ENCODE data around the gene COL12A1. TPM values are rescaled to one million over a fixed set of nuclear protein-coding genes. Genes with fewer than 3 reads are reported as not detected.
"Not testable (repeated sequence)": the region's sequence is repeated elsewhere in the genome, so short reads cannot be mapped to it uniquely, and the experiment has no call there.

The COL12A1 gene
- total RNA-seq, 1 experiment from 2014 or later = 136 TPM

GRCh38 chr6:75199889-75200288, 6.0 kb downstream of the COL12A1 start:
- Mint-ChIP-seq H3K4me1 (ENCODE audit: insufficient read depth, unreplicated experiment) (peaks cover 30% of the 10 kb centered on the region), H3K27ac (ENCODE audit: low read depth, unreplicated experiment) (no peak overlapping the region), H3K4me3 (ENCODE audit: unreplicated experiment) (no peak overlapping the region), H3K36me3 (ENCODE audit: insufficient read depth, unreplicated experiment) (no peaks in the 10 kb centered on the region), H3K27me3 (ENCODE audit: insufficient read depth, unreplicated experiment) (no peaks in the 10 kb centered on the region), H3K9me3 (ENCODE audit: unreplicated experiment) (no peaks in the 10 kb centered on the region)
- ChIA-PET CTCF (interaction anchor here (0.6 to 1.4 kb wide), 7 partner anchors 9 to 1230 kb away, joined by 3 to 10 read pairs (median 4); no protein-coding TSS in a partner anchor), POLR2A (interaction anchor here (0.6 to 1.4 kb wide), 5 partner anchors 44 to 967 kb away, joined by 3 to 7 read pairs (median 4); partner anchors contain the start of gene COX7A2)
- no peak for DNase-seq (ENCODE audit: unreplicated experiment)
- no TSS peak for BruUV-seq (replicated peaks)
- TF ChIP-seq CTCF (IDR thresholded peaks at IDR 0.05; ENCODE audit: unreplicated experiment) = no peak
- intact Hi-C loops (cut with micrococcal nuclease) = loop anchor here (10.0 kb wide), 2 partner anchors 595 to 1525 kb away; no protein-coding TSS in a partner anchor

GRCh38 chr6:75196081-75196687, 9.7 kb downstream of the COL12A1 start:
- no peak for TF ChIP-seq CTCF (IDR thresholded peaks at IDR 0.05; ENCODE audit: unreplicated experiment)
- H3K27ac Mint-ChIP-seq (ENCODE audit: low read depth, unreplicated experiment) = no peak overlapping the region
- no peaks in the 10 kb centered on the region for H3K4me1 Mint-ChIP-seq (ENCODE audit: insufficient read depth, unreplicated experiment)
- no peak overlapping the region for H3K4me3 Mint-ChIP-seq (ENCODE audit: unreplicated experiment)
- ChIA-PET POLR2A (interaction anchor here (1.4 kb wide), 1 partner anchor 8 kb away, joined by 3 read pairs; no protein-coding TSS in a partner anchor), CTCF (interaction anchor here (0.6 to 1.3 kb wide), 2 partner anchors 12 to 781 kb away, joined by 4 to 7 read pairs; no protein-coding TSS in a partner anchor)
- H3K9me3 Mint-ChIP-seq (ENCODE audit: unreplicated experiment) = no peaks in the 10 kb centered on the region
- DNase-seq (ENCODE audit: unreplicated experiment) = no peak
- intact Hi-C loops (cut with micrococcal nuclease) = no loop called here
- BruUV-seq (replicated peaks) = no TSS peak
- no peaks in the 10 kb centered on the region for H3K27me3 Mint-ChIP-seq (ENCODE audit: insufficient read depth, unreplicated experiment)
- peaks cover 9% of the 10 kb centered on the region for H3K36me3 Mint-ChIP-seq (ENCODE audit: insufficient read depth, unreplicated experiment)

- no peaks in the 10 kb centered on the region for H3K27me3 Mint-ChIP-seq (ENCODE audit: insufficient read depth, unreplicated experiment)
- BruUV-seq (replicated peaks) = no TSS peak
- H3K4me3 Mint-ChIP-seq (ENCODE audit: unreplicated experiment) = no peak overlapping the region
- peaks cover 48% of the 10 kb centered on the region for H3K36me3 Mint-ChIP-seq (ENCODE audit: insufficient read depth, unreplicated experiment)
- no peaks in the 10 kb centered on the region for H3K4me1 Mint-ChIP-seq (ENCODE audit: insufficient read depth, unreplicated experiment)
- no peak for DNase-seq (ENCODE audit: unreplicated experiment)
- no peak for TF ChIP-seq CTCF (IDR thresholded peaks at IDR 0.05; ENCODE audit: unreplicated experiment)
- ChIA-PET POLR2A (interaction anchor here (0.7 to 1.2 kb wide), 3 partner anchors 9 to 196 kb away, joined by 3 read pairs; no protein-coding TSS in a partner anchor), CTCF (no interaction called here)
- no peak overlapping the region for H3K27ac Mint-ChIP-seq (ENCODE audit: low read depth, unreplicated experiment)
- no peaks in the 10 kb centered on the region for H3K9me3 Mint-ChIP-seq (ENCODE audit: unreplicated experiment)
- intact Hi-C loops (cut with micrococcal nuclease) = no loop called here
These were observed 17.5 kb downstream of the COL12A1 start for GRCh38 chr6:75188221-75188925.

- not testable (repeated sequence) for H3K9me3 Mint-ChIP-seq (ENCODE audit: unreplicated experiment); H3K27me3 Mint-ChIP-seq (ENCODE audit: insufficient read depth, unreplicated experiment)
- peaks cover 66% of the 10 kb centered on the region for H3K36me3 Mint-ChIP-seq (ENCODE audit: insufficient read depth, unreplicated experiment)
These were observed 19.3 kb downstream of the COL12A1 start for GRCh38 chr6:75186581-75186980.

More at GRCh38 chr6:75186581-75186980, 19.3 kb downstream of the COL12A1 start:
- CTCF ChIA-PET; intact Hi-C loops (cut with micrococcal nuclease); H3K27ac Mint-ChIP-seq (ENCODE audit: low read depth, unreplicated experiment); BruUV-seq (replicated peaks); POLR2A ChIA-PET; DNase-seq (ENCODE audit: unreplicated experiment); H3K4me1 Mint-ChIP-seq (ENCODE audit: insufficient read depth, unreplicated experiment); H3K4me3 Mint-ChIP-seq (ENCODE audit: unreplicated experiment): not testable (repeated sequence)
